CD4-positive, alpha-beta T cell (primary cell): Measurements from ENCODE around the gene RUNX2. TPM values are rescaled to one million over a fixed set of nuclear protein-coding genes. Genes with fewer than 3 reads are reported as not detected.

ENCODE experiments used
- ATAC-seq: fragments of 200-7000 bp; cut with Tn5 transposase; one replicate; pipeline ENCODE4 v1.10.0; 2022; ENCODE audit warnings: mild to moderate bottlenecking; ENCODE audit not compliant: poor library complexity
- CTCF ChIA-PET: fragments of 350-600 bp; sonication (Branson Sonifier 250); formaldehyde crosslinking; loops from one replicate; lab custom pipeline; 2021; ENCODE audit warnings: antibody characterized with exemption, inconsistent platforms; lab: Charles Lee
- POLR2A ChIA-PET: fragments of 350-600 bp; sonication (Branson Sonifier 250); formaldehyde crosslinking; loops from one replicate; lab custom pipeline; 2021; ENCODE audit warnings: antibody characterized with exemption, inconsistent platforms; lab: Charles Lee
- DNase-seq, 14 experiments: peaks; one replicate each; pipeline ENCODE4 v3.0.0-alpha.2; 2013 to 2020; ENCODE audit warnings: mixed read lengths in 2 of 14
- H3K27ac ChIP-seq, 2 donors: one replicate each; pipeline versions ENCODE4 v1.5.1 to v1.7.0; 2013; ENCODE audit warnings: low read length in 2 of 2, low read depth in 1 of 2, mild to moderate bottlenecking in 1 of 2
- H3K27me3 ChIP-seq, 2 experiments: 1 replicate in 1 of 2; 2 replicates in 1 of 2; pipeline versions ENCODE4 v1.6.1 to v1.7.0; 2013; ENCODE audit warnings: low read length in 2 of 2, control low read depth in 1 of 2, mild to moderate bottlenecking in 1 of 2, moderate library complexity in 1 of 2; ENCODE audit not compliant: insufficient read depth in 2 of 2, control insufficient read depth in 1 of 2
- H3K36me3 ChIP-seq: one replicate; pipeline ENCODE4 v1.6.1; 2013; ENCODE audit warnings: low read length, control low read depth; ENCODE audit not compliant: insufficient read depth
- H3K4me1 ChIP-seq: one replicate; pipeline ENCODE4 v1.6.1; 2013; ENCODE audit warnings: low read length, control low read depth; ENCODE audit not compliant: insufficient read depth
- H3K4me3 ChIP-seq: one replicate; pipeline ENCODE4 v1.5.1; 2013; ENCODE audit warnings: mild to moderate bottlenecking, low read length, moderate library complexity
- H3K9me3 ChIP-seq, 2 experiments: 1 replicate in 1 of 2; 2 replicates in 1 of 2; pipeline versions ENCODE4 v1.6.1 to v1.7.0; 2013; ENCODE audit warnings: low read length in 2 of 2, mild to moderate bottlenecking in 2 of 2, control low read depth in 1 of 2, moderate library complexity in 1 of 2; ENCODE audit not compliant: control insufficient read depth in 1 of 2, insufficient read depth in 1 of 2
- H3K27ac Mint-ChIP-seq: one replicate; pipeline ENCODE4 v1.8.0; 2020; ENCODE audit warnings: mixed read lengths
- H3K27me3 Mint-ChIP-seq: one replicate; pipeline ENCODE4 v1.8.0; 2021; ENCODE audit warnings: mixed read lengths
- H3K36me3 Mint-ChIP-seq: one replicate; pipeline ENCODE4 v1.8.0; 2021; ENCODE audit warnings: low read depth, mixed read lengths
- H3K4me1 Mint-ChIP-seq: one replicate; pipeline ENCODE4 v1.8.0; 2021; ENCODE audit warnings: low read depth, mixed read lengths
- H3K4me3 Mint-ChIP-seq: one replicate; pipeline ENCODE4 v1.8.0; 2020; ENCODE audit warnings: mild to moderate bottlenecking, mixed read lengths
- H3K9me3 Mint-ChIP-seq: one replicate; pipeline ENCODE4 v1.8.0; 2020; ENCODE audit warnings: mixed read lengths
- CTCF ChIP-seq: fragments of 200-600 bp; IDR thresholded peaks from one replicate; pipeline ENCODE4 v1.8.0; 2022; ENCODE audit warnings: antibody characterized with exemption, mild to moderate bottlenecking
- intact Hi-C, 2 experiments: fragments of 100-400 bp; cut with DNase I in 1 of 2; cut with micrococcal nuclease in 1 of 2; formaldehyde crosslinking; loops; one replicate each; pipeline versions ENCODE4 v1.15.1 to v1.9.0; 2023 to 2025; cut with DNase I, micrococcal nuclease
- total RNA-seq, 174 experiments: library from RNA in 2 of 174; stranded (reverse) in 2 of 174; gene quantifications; one replicate each; pipeline ENCODE4 v1.2.3 and lab custom pipeline; 2021 to 2026

Gene RUNX2
- total RNA-seq, 2 experiments from 2014 or later: 17.5 to 18.0 TPM

- Mint-ChIP-seq H3K9me3 (no peaks in the 10 kb centered on the region), H3K27ac (no peak overlapping the region), H3K4me3 (no peak overlapping the region), H3K27me3 (no peaks in the 10 kb centered on the region), H3K36me3 (peaks cover 15% of the 10 kb centered on the region), H3K4me1 (no peaks in the 10 kb centered on the region)
- intact Hi-C loops: no loop called here
- DNase-seq: no peak
- Histone ChIP-seq H3K9me3 (no peaks in the 10 kb centered on the region), H3K4me1 (no peaks in the 10 kb centered on the region), H3K36me3 (peaks cover 13% of the 10 kb centered on the region), H3K27ac (no peak overlapping the region), H3K27me3 (no peaks in the 10 kb centered on the region), H3K4me3 (no peak overlapping the region)
- no peak for ATAC-seq
- ChIA-PET CTCF (no interaction called here), POLR2A (interaction anchor here (1.2 kb wide), 1 partner anchor 42 kb away, joined by 4 read pairs; no protein-coding TSS in a partner anchor)
- TF ChIP-seq CTCF: no peak
Measured at GRCh38 chr6:45543298-45544235, 215.4 kb downstream of the RUNX2 start.

- Histone ChIP-seq H3K4me1 (no peaks in the 10 kb centered on the region), H3K4me3 (no peak overlapping the region), H3K27me3 (no peaks in the 10 kb centered on the region), H3K36me3 (peaks cover 13% of the 10 kb centered on the region), H3K27ac (no peak overlapping the region), H3K9me3 (no peaks in the 10 kb centered on the region)
- no peak for TF ChIP-seq CTCF
- Mint-ChIP-seq H3K4me3 (no peak overlapping the region), H3K4me1 (no peaks in the 10 kb centered on the region), H3K9me3 (no peaks in the 10 kb centered on the region), H3K36me3 (peaks cover 15% of the 10 kb centered on the region), H3K27ac (no peak overlapping the region), H3K27me3 (no peaks in the 10 kb centered on the region)
- ChIA-PET CTCF (no interaction called here), POLR2A (no interaction called here)
- no peak for ATAC-seq
- no peak for DNase-seq
- intact Hi-C loops: no loop called here
Measured at GRCh38 chr6:45545416-45545815, 217.3 kb downstream of the RUNX2 start.

GRCh38 chr6:45548657-45549515 lies 220.8 kb downstream of the RUNX2 start:
- Histone ChIP-seq H3K9me3 (no peaks in the 10 kb centered on the region), H3K4me1 (peaks cover 5% of the 10 kb centered on the region), H3K36me3 (peaks cover 13% of the 10 kb centered on the region), H3K4me3 (no peak overlapping the region), H3K27ac (no peak overlapping the region), H3K27me3 (no peaks in the 10 kb centered on the region)
- Mint-ChIP-seq H3K4me3 (no peak overlapping the region), H3K4me1 (peaks cover 4% of the 10 kb centered on the region), H3K27ac (no peak overlapping the region), H3K9me3 (no peaks in the 10 kb centered on the region), H3K36me3 (peaks cover 15% of the 10 kb centered on the region), H3K27me3 (no peaks in the 10 kb centered on the region)
- ATAC-seq: no peak
- POLR2A ChIA-PET: no interaction called here
- no peak for DNase-seq
- intact Hi-C loops: no loop called here
- TF ChIP-seq CTCF: no peak
- CTCF ChIA-PET: no interaction called here
